ENCODE data around the gene SMARCC1.
A peak's percentile ranks its signal among the peaks of the same experiment; 100 is the strongest.

Gene SMARCC1

GRCh38 chr3:47541583-47542108 is 240.0 kb downstream of the SMARCC1 start:
- DNase-seq (ENCODE audit: low read depth), result peak; percentile 12

- no peak for DNase-seq (ENCODE audit: low read depth)
Observed at GRCh38 chr3:47540281-47540680, 241.4 kb downstream of the SMARCC1 start.

- no peak for DNase-seq (ENCODE audit: low read depth)
Observed at GRCh38 chr3:47536967-47537366, 244.7 kb downstream of the SMARCC1 start.

- no peak for DNase-seq (ENCODE audit: low read depth)
Observed at GRCh38 chr3:47536221-47536891, 245.3 kb downstream of the SMARCC1 start.
